HG02798 (cell line): ENCODE data around the gene CASTOR2.
"Not testable (repeated sequence)": the region's sequence is repeated elsewhere in the genome, so short reads cannot be mapped to it uniquely, and the experiment has no call there.

ENCODE experiments used
- ATAC-seq: cut with Tn5 transposase; IDR thresholded peaks from one replicate; pipeline ENCODE4 v1.9.1; 2021; ENCODE audit warnings: mild to moderate bottlenecking; ENCODE audit not compliant: unreplicated experiment, poor library complexity

CASTOR2 gene

GRCh38 chr7:74993121-74993520 is 28.6 kb downstream of the CASTOR2 start:
- no peak for ATAC-seq

GRCh38 chr7:74994869-74995543 is 30.5 kb downstream of the CASTOR2 start:
- ATAC-seq: not testable (repeated sequence)

GRCh38 chr7:74996361-74996760 is 31.9 kb downstream of the CASTOR2 start:
- not testable (repeated sequence) for ATAC-seq

- ATAC-seq: not testable (repeated sequence)
Measured at GRCh38 chr7:74997811-74998210, 33.3 kb downstream of the CASTOR2 start.

GRCh38 chr7:75001356-75001755 is 36.9 kb downstream of the CASTOR2 start:
- ATAC-seq: not testable (repeated sequence)

GRCh38 chr7:75010036-75010435 is 45.5 kb downstream of the CASTOR2 start:
- no peak for ATAC-seq

GRCh38 chr7:75017832-75018231 is 53.3 kb downstream of the CASTOR2 start:
- no peak for ATAC-seq

GRCh38 chr7:75018570-75019364 is 54.3 kb downstream of the CASTOR2 start:
- no peak for ATAC-seq

- no peak for ATAC-seq
Measured at GRCh38 chr7:75019800-75020199, 55.3 kb downstream of the CASTOR2 start.

GRCh38 chr7:75024922-75025321 is 60.4 kb downstream of the CASTOR2 start:
- no peak for ATAC-seq

- ATAC-seq: no peak
Measured at GRCh38 chr7:75028299-75028698, 63.8 kb downstream of the CASTOR2 start.

- no peak for ATAC-seq
Measured at GRCh38 chr7:75033064-75033463, 68.6 kb downstream of the CASTOR2 start.

GRCh38 chr7:75033826-75034225 is 69.3 kb downstream of the CASTOR2 start:
- ATAC-seq: no peak

- ATAC-seq: no peak
Measured at GRCh38 chr7:75038508-75038907, 74.0 kb downstream of the CASTOR2 start.

GRCh38 chr7:75039166-75039565 is 74.7 kb downstream of the CASTOR2 start:
- no peak for ATAC-seq

- no peak for ATAC-seq
Measured at GRCh38 chr7:75039709-75040108, 75.2 kb downstream of the CASTOR2 start.

- ATAC-seq: no peak
Measured at GRCh38 chr7:75040512-75040911, 76.0 kb downstream of the CASTOR2 start.

- no peak for ATAC-seq
Measured at GRCh38 chr7:75042286-75042685, 77.8 kb downstream of the CASTOR2 start.

GRCh38 chr7:75042831-75043703 is 78.6 kb downstream of the CASTOR2 start:
- no peak for ATAC-seq

- ATAC-seq: no peak
Measured at GRCh38 chr7:75045881-75046280, 81.4 kb downstream of the CASTOR2 start.
